ENCODE results near the gene FGD4. TPM values are rescaled to one million over a fixed set of nuclear protein-coding genes. Genes with fewer than 3 reads are reported as not detected.

FGD4 gene
- total RNA-seq, 1 experiment from 2014 or later = 31.6 TPM

GRCh38 chr12:32377344-32378055 is 21.9 kb upstream of the FGD4 start:
- Histone ChIP-seq H3K4me3 (ENCODE audit: low read depth, low read length) (no peak overlapping the region), H3K4me1 (no peaks in the 10 kb centered on the region), H3K9me3 (no peaks in the 10 kb centered on the region), H3K27me3 (replicated peaks; ENCODE audit: control insufficient read depth, insufficient read depth, low read length) (no peaks in the 10 kb centered on the region), H3K36me3 (ENCODE audit: control insufficient read depth, insufficient read depth, low read length) (no peaks in the 10 kb centered on the region)
- no peak overlapping the region for H3K27ac Mint-ChIP-seq (ENCODE audit: unreplicated experiment)
- BruUV-seq (replicated peaks) = no TSS peak
- no peaks in the 10 kb centered on the region for H3K36me3 Mint-ChIP-seq (ENCODE audit: insufficient read depth, unreplicated experiment)
- no peaks in the 10 kb centered on the region for H3K27me3 Mint-ChIP-seq (ENCODE audit: insufficient read depth, unreplicated experiment)
- TF ChIP-seq CTCF (IDR thresholded peaks at IDR 0.05; ENCODE audit: insufficient read depth in 1 of 2, low read depth in 1 of 2, low read length in 1 of 2, severe bottlenecking in 1 of 2, unreplicated experiment in 1 of 2) = no peak
- intact Hi-C loops (cut with micrococcal nuclease; ENCODE audit: unreplicated experiment) = no loop called here
- no peak overlapping the region for H3K4me3 Mint-ChIP-seq (ENCODE audit: unreplicated experiment)
- ChIA-PET CTCF (interaction anchor here (0.8 kb wide), 1 partner anchor 10 kb away, joined by 4 read pairs; no protein-coding TSS in a partner anchor), POLR2A (no interaction called here)
- no peaks in the 10 kb centered on the region for H3K4me1 Mint-ChIP-seq (ENCODE audit: low read depth, unreplicated experiment)
- no peak for DNase-seq
- no peaks in the 10 kb centered on the region for H3K9me3 Mint-ChIP-seq (ENCODE audit: unreplicated experiment)

- H3K27me3 ChIP-seq (replicated peaks; ENCODE audit: control insufficient read depth, insufficient read depth, low read length) = no peaks in the 10 kb centered on the region
- intact Hi-C loops (cut with micrococcal nuclease; ENCODE audit: unreplicated experiment) = no loop called here
- no peaks in the 10 kb centered on the region for H3K27me3 Mint-ChIP-seq (ENCODE audit: insufficient read depth, unreplicated experiment)
- POLR2A ChIA-PET = no interaction called here
- H3K4me3 ChIP-seq (ENCODE audit: low read depth, low read length) = no peak overlapping the region
- TF ChIP-seq CTCF (IDR thresholded peaks at IDR 0.05; ENCODE audit: insufficient read depth in 1 of 2, low read depth in 1 of 2, low read length in 1 of 2, severe bottlenecking in 1 of 2, unreplicated experiment in 1 of 2) = no peak
- H3K9me3 ChIP-seq = no peaks in the 10 kb centered on the region
- H3K4me1 ChIP-seq = no peaks in the 10 kb centered on the region
- CTCF ChIA-PET = no interaction called here
- H3K27ac Mint-ChIP-seq (ENCODE audit: unreplicated experiment) = no peak overlapping the region
- H3K4me1 Mint-ChIP-seq (ENCODE audit: low read depth, unreplicated experiment) = no peaks in the 10 kb centered on the region
- H3K36me3 Mint-ChIP-seq (ENCODE audit: insufficient read depth, unreplicated experiment) = no peaks in the 10 kb centered on the region
- DNase-seq = no peak
- no peaks in the 10 kb centered on the region for H3K9me3 Mint-ChIP-seq (ENCODE audit: unreplicated experiment)
- H3K36me3 ChIP-seq (ENCODE audit: control insufficient read depth, insufficient read depth, low read length) = no peaks in the 10 kb centered on the region
- H3K4me3 Mint-ChIP-seq (ENCODE audit: unreplicated experiment) = no peak overlapping the region
- no TSS peak for BruUV-seq (replicated peaks)
Measured at GRCh38 chr12:32379213-32379612, 20.1 kb upstream of the FGD4 start.

GRCh38 chr12:32379667-32380066 is 19.7 kb upstream of the FGD4 start:
- H3K4me3 ChIP-seq (ENCODE audit: low read depth, low read length) = no peak overlapping the region
- ChIA-PET POLR2A (no interaction called here), CTCF (no interaction called here)
- BruUV-seq (replicated peaks) = no TSS peak
- intact Hi-C loops (cut with micrococcal nuclease; ENCODE audit: unreplicated experiment) = no loop called here
- Mint-ChIP-seq H3K9me3 (ENCODE audit: unreplicated experiment) (no peaks in the 10 kb centered on the region), H3K4me3 (ENCODE audit: unreplicated experiment) (no peak overlapping the region), H3K36me3 (ENCODE audit: insufficient read depth, unreplicated experiment) (no peaks in the 10 kb centered on the region), H3K27me3 (ENCODE audit: insufficient read depth, unreplicated experiment) (no peaks in the 10 kb centered on the region), H3K4me1 (ENCODE audit: low read depth, unreplicated experiment) (no peaks in the 10 kb centered on the region), H3K27ac (ENCODE audit: unreplicated experiment) (no peak overlapping the region)
- no peak for DNase-seq
- TF ChIP-seq CTCF (IDR thresholded peaks at IDR 0.05; ENCODE audit: insufficient read depth in 1 of 2, low read depth in 1 of 2, low read length in 1 of 2, severe bottlenecking in 1 of 2, unreplicated experiment in 1 of 2) = no peak
- H3K27me3 ChIP-seq (replicated peaks; ENCODE audit: control insufficient read depth, insufficient read depth, low read length) = no peaks in the 10 kb centered on the region
- no peaks in the 10 kb centered on the region for H3K36me3 ChIP-seq (ENCODE audit: control insufficient read depth, insufficient read depth, low read length)
- no peaks in the 10 kb centered on the region for H3K9me3 ChIP-seq
- H3K4me1 ChIP-seq = no peaks in the 10 kb centered on the region

All from Caco-2 (cell line).